A673 (cell line): Measurements from ENCODE around the gene ZNF385C.

Source experiments
- EZH2 ChIP-seq: fragments of 200-600 bp; sonication (generic); IDR thresholded peaks from 2 replicates; pipeline ENCODE4 v1.6.1; 2017; ENCODE audit warnings: borderline replicate concordance, low read depth, mild to moderate bottlenecking, mixed read lengths, antibody characterized with exemption, low read length; ENCODE audit not compliant: poor library complexity, severe bottlenecking
- TF ChIP-seq, protein P1 (sequence below): fragments of 300-800, 200-600 bp; sonication (generic); conservative IDR thresholded peaks from 2 replicates; pipeline ENCODE4 v1.5.1; 2017; ENCODE audit warnings: low read depth, mild to moderate bottlenecking, antibody characterized with exemption, low read length, moderate library complexity, mixed read lengths

DNA sequence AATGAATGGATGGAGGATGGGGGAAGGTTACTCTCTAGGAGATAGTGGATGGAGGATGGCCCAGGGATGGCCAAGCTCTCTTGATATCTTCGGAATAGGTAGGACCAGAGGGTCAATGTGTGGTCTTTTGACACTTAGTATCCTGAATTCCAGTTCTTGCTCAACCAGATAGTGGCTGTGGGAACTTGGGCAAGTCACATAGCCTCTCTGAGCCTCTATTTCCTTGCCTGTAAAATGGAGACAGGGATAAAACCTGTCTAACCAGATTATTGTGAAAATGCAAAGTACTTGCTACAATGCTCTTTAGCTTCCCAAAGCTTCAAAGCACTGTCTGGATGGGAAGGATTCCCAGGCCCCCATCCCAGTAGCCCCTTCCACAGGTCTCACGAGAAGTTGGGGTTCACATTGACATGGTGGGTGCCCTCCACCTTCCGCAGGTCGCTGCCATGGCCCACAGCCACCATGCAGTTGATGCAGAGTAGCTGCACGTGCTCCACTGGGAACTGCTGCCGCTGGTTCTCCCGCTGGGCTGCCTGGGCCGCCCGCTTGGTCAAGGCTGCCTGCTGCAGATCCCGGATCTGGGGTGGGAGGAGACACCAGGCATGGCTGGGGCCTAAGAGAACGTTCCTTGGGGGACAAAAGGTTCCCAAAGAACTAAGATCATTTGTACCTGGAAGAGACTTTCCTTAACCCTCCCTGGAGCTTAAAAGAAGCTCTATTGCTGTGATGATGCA is 5.1 kb upstream of the ZNF385C start:
- TF ChIP-seq, protein P1, sequence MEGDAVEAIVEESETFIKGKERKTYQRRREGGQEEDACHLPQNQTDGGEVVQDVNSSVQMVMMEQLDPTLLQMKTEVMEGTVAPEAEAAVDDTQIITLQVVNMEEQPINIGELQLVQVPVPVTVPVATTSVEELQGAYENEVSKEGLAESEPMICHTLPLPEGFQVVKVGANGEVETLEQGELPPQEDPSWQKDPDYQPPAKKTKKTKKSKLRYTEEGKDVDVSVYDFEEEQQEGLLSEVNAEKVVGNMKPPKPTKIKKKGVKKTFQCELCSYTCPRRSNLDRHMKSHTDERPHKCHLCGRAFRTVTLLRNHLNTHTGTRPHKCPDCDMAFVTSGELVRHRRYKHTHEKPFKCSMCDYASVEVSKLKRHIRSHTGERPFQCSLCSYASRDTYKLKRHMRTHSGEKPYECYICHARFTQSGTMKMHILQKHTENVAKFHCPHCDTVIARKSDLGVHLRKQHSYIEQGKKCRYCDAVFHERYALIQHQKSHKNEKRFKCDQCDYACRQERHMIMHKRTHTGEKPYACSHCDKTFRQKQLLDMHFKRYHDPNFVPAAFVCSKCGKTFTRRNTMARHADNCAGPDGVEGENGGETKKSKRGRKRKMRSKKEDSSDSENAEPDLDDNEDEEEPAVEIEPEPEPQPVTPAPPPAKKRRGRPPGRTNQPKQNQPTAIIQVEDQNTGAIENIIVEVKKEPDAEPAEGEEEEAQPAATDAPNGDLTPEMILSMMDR, result no peak
- no peak for TF ChIP-seq EZH2
